IPS DF 4.7 (cell line): ENCODE results near the gene MRPL28.

ENCODE experiments used
- DNase-seq: peaks from one replicate; pipeline ENCODE4 v3.0.0-alpha.2; 2013; ENCODE audit warnings: low spot score; ENCODE audit errors: extremely low read depth

Gene MRPL28

DNA sequence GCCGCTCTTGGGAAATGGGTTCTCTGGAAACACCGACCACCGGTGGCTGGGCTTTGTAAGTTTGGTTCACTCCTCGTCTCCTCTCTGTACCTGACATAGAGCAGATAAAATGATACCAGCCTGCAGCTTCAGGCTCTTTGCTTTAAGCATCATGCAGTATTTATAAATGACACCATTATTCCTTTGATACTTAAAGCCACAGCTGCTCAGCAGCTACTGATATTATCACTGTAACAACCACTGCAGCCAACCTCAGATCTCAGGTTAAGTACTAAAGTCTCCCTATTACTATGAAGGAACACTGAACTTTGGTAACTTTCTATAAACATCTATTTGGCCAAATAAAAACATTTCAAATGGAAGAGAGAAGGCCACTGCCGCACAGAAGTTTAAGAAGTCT is 52.8 kb downstream of the MRPL28 start:
- DNase-seq: no peak
